Naive thymus-derived CD4-positive, alpha-beta T cell (primary cell): Measurements from ENCODE around the gene MTFR2. TPM values are rescaled to one million over a fixed set of nuclear protein-coding genes. Genes with fewer than 3 reads are reported as not detected.

Experiments used
- ATAC-seq: fragments of 150-1000 bp; cut with Tn5 transposase; 2 replicates; pipeline ENCODE4 v1.10.0; 2021; ENCODE audit warnings: mild to moderate bottlenecking, moderate library complexity
- CTCF ChIA-PET: fragments of 350-600 bp; sonication (Branson Sonifier 250); formaldehyde crosslinking; loops from one replicate; lab custom pipeline; 2021; ENCODE audit warnings: antibody characterized with exemption; lab: Charles Lee
- POLR2A ChIA-PET: fragments of 350-600 bp; sonication (Branson Sonifier 250); formaldehyde crosslinking; loops from one replicate; lab custom pipeline; 2021; ENCODE audit warnings: antibody characterized with exemption, inconsistent platforms; lab: Charles Lee
- DNase-seq, 9 donors: peaks; one replicate each; pipeline versions ENCODE4 v3.0.0 to v3.0.0-alpha.2; 2020 to 2022; ENCODE audit warnings: mixed read lengths in 1 of 9
- H3K27ac ChIP-seq: one replicate; pipeline ENCODE4 v1.7.0; 2013; ENCODE audit warnings: mild to moderate bottlenecking, low read depth, low read length, moderate library complexity
- H3K27me3 ChIP-seq, 2 donors: one replicate each; pipeline ENCODE4 v1.7.0; 2013; ENCODE audit warnings: low read length in 2 of 2, mild to moderate bottlenecking in 2 of 2, moderate library complexity in 2 of 2; ENCODE audit not compliant: control insufficient read depth in 2 of 2, insufficient read depth in 2 of 2
- H3K36me3 ChIP-seq, 3 experiments: 1 replicate in 2 of 3; 2 replicates in 1 of 3; pipeline ENCODE4 v1.7.0; 2013; ENCODE audit warnings: low read length in 3 of 3, mild to moderate bottlenecking in 3 of 3, moderate library complexity in 1 of 3; ENCODE audit not compliant: insufficient read depth in 3 of 3, control insufficient read depth in 2 of 3
- H3K4me1 ChIP-seq, 2 donors: one replicate each; pipeline ENCODE4 v1.7.0; 2013; ENCODE audit warnings: low read length in 2 of 2, mild to moderate bottlenecking in 2 of 2, moderate library complexity in 1 of 2; ENCODE audit not compliant: control insufficient read depth in 2 of 2, insufficient read depth in 2 of 2
- H3K4me3 ChIP-seq: 2 replicates; pipeline ENCODE4 v1.7.0; 2013; ENCODE audit warnings: mild to moderate bottlenecking, low read length
- H3K9me3 ChIP-seq, 3 experiments: 1 replicate in 2 of 3; 2 replicates in 1 of 3; pipeline ENCODE4 v1.7.0; 2013; ENCODE audit warnings: low read length in 3 of 3; ENCODE audit not compliant: control insufficient read depth in 2 of 3
- H3K27ac Mint-ChIP-seq, 9 donors: one replicate each; pipeline ENCODE4 v1.8.0; 2020 to 2022; ENCODE audit warnings: mixed read lengths in 9 of 9, mild to moderate bottlenecking in 8 of 9, moderate library complexity in 5 of 9, inconsistent platforms in 2 of 9
- H3K27me3 Mint-ChIP-seq, 5 donors: one replicate each; pipeline ENCODE4 v1.8.0; 2021 to 2022; ENCODE audit warnings: mixed read lengths in 5 of 5, mild to moderate bottlenecking in 1 of 5
- H3K36me3 Mint-ChIP-seq, 5 donors: one replicate each; pipeline ENCODE4 v1.8.0; 2020 to 2022; ENCODE audit warnings: mixed read lengths in 5 of 5, mild to moderate bottlenecking in 3 of 5, inconsistent platforms in 1 of 5
- H3K4me1 Mint-ChIP-seq, 7 donors: one replicate each; pipeline ENCODE4 v1.8.0; 2020 to 2022; ENCODE audit warnings: mixed read lengths in 7 of 7, mild to moderate bottlenecking in 3 of 7, inconsistent platforms in 1 of 7
- H3K4me3 Mint-ChIP-seq, 10 donors: one replicate each; pipeline ENCODE4 v1.8.0; 2020 to 2022; ENCODE audit warnings: mild to moderate bottlenecking in 10 of 10, mixed read lengths in 10 of 10, moderate library complexity in 6 of 10, inconsistent platforms in 2 of 10
- H3K9me3 Mint-ChIP-seq, 11 donors: one replicate each; pipeline ENCODE4 v1.8.0; 2020 to 2022; ENCODE audit warnings: mixed read lengths in 11 of 11, mild to moderate bottlenecking in 4 of 11, inconsistent platforms in 1 of 11, moderate library complexity in 1 of 11
- intact Hi-C, 2 donors: fragments of 100-400 bp; cut with micrococcal nuclease; formaldehyde crosslinking; loops; one replicate each; pipeline ENCODE4 v1.15.1; 2023
- polyA plus RNA-seq, 2 donors: library from polyadenylated mRNA; unstranded; fragments of 300-500 nt; fragmentation: Illumina TruSeq; gene quantifications; one replicate each; pipeline ENCODE4 v1.2.3, GENCODE V29; 2021
- total RNA-seq, 6 experiments: library from RNA in 5 of 6; stranded (reverse) in 5 of 6; gene quantifications; 1 replicate in 5 of 6; 2 replicates in 1 of 6; pipeline ENCODE4 v1.2.3 and lab custom pipeline; 2021 to 2026

Gene MTFR2
- total and polyA plus RNA-seq, 7 experiments from 2014 or later: 0.63 to 20.4 (median 1.2) TPM

GRCh38 chr6:136186363-136186762 lies 63.7 kb downstream of the MTFR2 start:
- Mint-ChIP-seq H3K27ac (no peak overlapping the region), H3K27me3 (no peaks in the 10 kb centered on the region), H3K4me1 (no peaks in the 10 kb centered on the region), H3K9me3 (no peaks in the 10 kb centered on the region), H3K4me3 (no peak overlapping the region), H3K36me3 (peaks cover 0 to 11% (median 3%) of the 10 kb centered on the region in 5 donors)
- no peaks in the 10 kb centered on the region for H3K4me1 ChIP-seq
- no peaks in the 10 kb centered on the region for H3K27me3 ChIP-seq
- CTCF ChIA-PET: no interaction called here
- no peak for ATAC-seq
- POLR2A ChIA-PET: no interaction called here
- intact Hi-C loops: no loop called here
- no peak overlapping the region for H3K27ac ChIP-seq
- no peaks in the 10 kb centered on the region for H3K36me3 ChIP-seq
- no peak overlapping the region for H3K4me3 ChIP-seq
- DNase-seq: no peak
- H3K9me3 ChIP-seq: no peaks in the 10 kb centered on the region

DNA sequence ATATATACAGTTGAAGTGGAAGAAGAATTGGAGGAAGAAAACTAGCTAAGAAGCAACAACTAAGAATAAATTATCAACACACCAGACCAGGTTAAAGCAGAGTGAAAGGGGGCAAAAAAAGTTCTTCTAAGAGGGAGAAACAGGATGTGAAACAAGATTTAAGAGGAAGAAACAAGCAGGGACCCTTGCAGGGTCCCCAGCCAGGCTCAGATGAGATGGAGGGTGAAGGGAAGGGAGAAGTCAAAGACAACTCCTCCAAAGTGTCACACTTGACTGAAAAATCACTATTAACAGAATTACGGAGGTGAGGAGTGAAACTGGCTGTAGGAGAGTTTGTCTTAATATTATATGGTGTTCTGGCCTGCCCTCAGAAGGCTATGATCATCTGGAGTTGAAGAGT lies 65.4 kb downstream of the MTFR2 start:
- no peak overlapping the region for H3K4me3 Mint-ChIP-seq
- intact Hi-C loops: no loop called here
- H3K9me3 Mint-ChIP-seq: no peaks in the 10 kb centered on the region
- no peak overlapping the region for H3K27ac Mint-ChIP-seq
- ChIA-PET CTCF (no interaction called here), POLR2A (no interaction called here)
- H3K27me3 Mint-ChIP-seq: no peaks in the 10 kb centered on the region
- Histone ChIP-seq H3K4me3 (no peak overlapping the region), H3K27ac (no peak overlapping the region), H3K27me3 (no peaks in the 10 kb centered on the region), H3K9me3 (no peaks in the 10 kb centered on the region), H3K36me3 (no peaks in the 10 kb centered on the region), H3K4me1 (no peaks in the 10 kb centered on the region)
- no peaks in the 10 kb centered on the region for H3K4me1 Mint-ChIP-seq
- ATAC-seq: no peak
- DNase-seq: no peak
- peaks cover 0 to 25% (median 5%) of the 10 kb centered on the region in 5 donors for H3K36me3 Mint-ChIP-seq

DNA sequence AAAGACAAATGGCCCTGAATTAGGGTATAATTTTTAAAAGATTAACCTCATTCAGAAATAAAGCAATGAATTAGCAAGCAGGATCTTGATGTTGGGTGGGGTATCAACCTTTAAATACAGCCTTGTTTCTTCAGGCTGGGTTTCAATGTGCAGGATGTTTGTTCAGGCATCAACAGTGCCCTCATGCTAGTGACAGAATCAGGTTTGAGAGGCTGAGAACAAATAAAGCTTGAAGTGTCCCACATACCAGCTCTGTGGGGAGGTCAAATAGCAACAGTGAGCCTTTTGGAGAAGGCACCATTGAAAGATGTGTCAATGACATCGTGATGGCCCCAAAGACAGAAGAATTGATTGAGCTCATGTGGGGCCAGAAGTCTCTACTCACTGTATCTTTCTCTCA lies 68.2 kb downstream of the MTFR2 start:
- H3K4me3 ChIP-seq: no peak overlapping the region
- H3K27me3 ChIP-seq: no peaks in the 10 kb centered on the region
- H3K36me3 ChIP-seq: no peaks in the 10 kb centered on the region
- H3K9me3 Mint-ChIP-seq: peaks cover 0 to 3% (median 0%) of the 10 kb centered on the region in 11 donors
- H3K9me3 ChIP-seq: no peaks in the 10 kb centered on the region
- DNase-seq: no peak
- no peak overlapping the region for H3K27ac Mint-ChIP-seq
- ChIA-PET CTCF (interaction anchor here (0.6 kb wide), 1 partner anchor 218 kb away, joined by 3 read pairs; no protein-coding TSS in a partner anchor), POLR2A (no interaction called here)
- intact Hi-C loops: no loop called here
- H3K4me1 ChIP-seq: no peaks in the 10 kb centered on the region
- no peak overlapping the region for H3K27ac ChIP-seq
- H3K4me3 Mint-ChIP-seq: no peak overlapping the region
- H3K27me3 Mint-ChIP-seq: peaks cover 0 to 3% (median 0%) of the 10 kb centered on the region in 5 donors
- peaks cover 0 to 31% (median 9%) of the 10 kb centered on the region in 5 donors for H3K36me3 Mint-ChIP-seq
- peaks cover 0 to 5% (median 0%) of the 10 kb centered on the region in 7 donors for H3K4me1 Mint-ChIP-seq
- ATAC-seq: no peak

GRCh38 chr6:136181512-136181833 lies 68.6 kb downstream of the MTFR2 start:
- peaks cover 0 to 3% (median 0%) of the 10 kb centered on the region in 11 donors for H3K9me3 Mint-ChIP-seq
- no peaks in the 10 kb centered on the region for H3K4me1 ChIP-seq
- peaks cover 0 to 5% (median 0%) of the 10 kb centered on the region in 7 donors for H3K4me1 Mint-ChIP-seq
- ATAC-seq (no peak), DNase-seq (no peak)
- no peaks in the 10 kb centered on the region for H3K9me3 ChIP-seq
- peaks cover 0 to 3% (median 0%) of the 10 kb centered on the region in 5 donors for H3K27me3 Mint-ChIP-seq
- H3K27me3 ChIP-seq: no peaks in the 10 kb centered on the region
- intact Hi-C loops: no loop called here
- ChIA-PET CTCF (interaction anchor here (0.6 kb wide), 1 partner anchor 218 kb away, joined by 3 read pairs; no protein-coding TSS in a partner anchor), POLR2A (no interaction called here)
- no peak overlapping the region for H3K27ac ChIP-seq
- H3K36me3 ChIP-seq: no peaks in the 10 kb centered on the region
- H3K27ac Mint-ChIP-seq: no peak overlapping the region
- peaks cover 0 to 31% (median 9%) of the 10 kb centered on the region in 5 donors for H3K36me3 Mint-ChIP-seq
- H3K4me3 Mint-ChIP-seq: no peak overlapping the region
- no peak overlapping the region for H3K4me3 ChIP-seq

Other genes with a start within 250 kb of the MTFR2 start
- gene BCLAF1, start 39.5 kb upstream of the MTFR2 start, total RNA-seq: 100 to 1,000 TPM; 202 to 439 (median 262) TPM
- 100 to 1,000 TPM; 127 to 153 TPM for gene BCLAF1, start 39.5 kb upstream of the MTFR2 start, polyA plus RNA-seq